ENCODE measurements around the gene TSPAN3. TPM values are rescaled to one million over a fixed set of nuclear protein-coding genes. Genes with fewer than 3 reads are reported as not detected.

The TSPAN3 gene
- total and polyA plus RNA-seq, 2 donors (not counting 3 experiments of a cell fraction or from before 2014, with no cell fraction given) = 215 to 606 TPM

GRCh38 chr15:77029166-77030047 lies 41.5 kb downstream of the TSPAN3 start:
- Histone ChIP-seq H3K9me3 (replicated peaks; ENCODE audit: control insufficient read depth, insufficient read depth, low read length) (no peaks in the 10 kb centered on the region), H3K27ac (ENCODE audit: insufficient read depth, low read depth, low read length) (no peak overlapping the region), H4K20me1 (replicated peaks; ENCODE audit: control insufficient read depth, extremely low read depth, insufficient read depth, low read length) (no peaks in the 10 kb centered on the region), H3K4me2 (ENCODE audit: insufficient read depth, low read length) (no peak overlapping the region), H3K27me3 (ENCODE audit: control insufficient read depth in 2 of 2, insufficient read depth in 2 of 2, low read length in 2 of 2) (no peaks in the 10 kb centered on the region), H3K9ac (replicated peaks; ENCODE audit: extremely low read depth, insufficient read depth, low read length) (no peak overlapping the region), H3K9me1 (replicated peaks; ENCODE audit: control insufficient read depth, extremely low read depth, insufficient read depth, low read length) (no peaks in the 10 kb centered on the region), H2AFZ (ENCODE audit: low read depth, low read length) (no peak overlapping the region), H3K36me3 (ENCODE audit: control insufficient read depth in 2 of 2, extremely low read depth in 1 of 2, insufficient read depth in 2 of 2, low read length in 2 of 2) (no peaks in the 10 kb centered on the region), H3K79me2 (ENCODE audit: control insufficient read depth, insufficient read depth, low read length) (no peaks in the 10 kb centered on the region), H3K4me3 (replicated peaks in 1 of 3; ENCODE audit: insufficient read depth in 1 of 3, low read depth in 1 of 3, low read length in 3 of 3) (no peak overlapping the region), H3K4me1 (ENCODE audit: control insufficient read depth, extremely low read depth, insufficient read depth, low read length) (peaks cover 3% of the 10 kb centered on the region)
- dilution Hi-C loops (cut with MboI; ENCODE audit: extremely low pct_ligation_motif_present, low sequenced_read_pairs) (no loop called here), intact Hi-C loops (cut with micrococcal nuclease) (no loop called here)
- no peak for TF ChIP-seq MAX (IDR thresholded peaks at IDR 0.05; ENCODE audit: insufficient read depth, insufficient read length)
- TF ChIP-seq, protein P1, sequence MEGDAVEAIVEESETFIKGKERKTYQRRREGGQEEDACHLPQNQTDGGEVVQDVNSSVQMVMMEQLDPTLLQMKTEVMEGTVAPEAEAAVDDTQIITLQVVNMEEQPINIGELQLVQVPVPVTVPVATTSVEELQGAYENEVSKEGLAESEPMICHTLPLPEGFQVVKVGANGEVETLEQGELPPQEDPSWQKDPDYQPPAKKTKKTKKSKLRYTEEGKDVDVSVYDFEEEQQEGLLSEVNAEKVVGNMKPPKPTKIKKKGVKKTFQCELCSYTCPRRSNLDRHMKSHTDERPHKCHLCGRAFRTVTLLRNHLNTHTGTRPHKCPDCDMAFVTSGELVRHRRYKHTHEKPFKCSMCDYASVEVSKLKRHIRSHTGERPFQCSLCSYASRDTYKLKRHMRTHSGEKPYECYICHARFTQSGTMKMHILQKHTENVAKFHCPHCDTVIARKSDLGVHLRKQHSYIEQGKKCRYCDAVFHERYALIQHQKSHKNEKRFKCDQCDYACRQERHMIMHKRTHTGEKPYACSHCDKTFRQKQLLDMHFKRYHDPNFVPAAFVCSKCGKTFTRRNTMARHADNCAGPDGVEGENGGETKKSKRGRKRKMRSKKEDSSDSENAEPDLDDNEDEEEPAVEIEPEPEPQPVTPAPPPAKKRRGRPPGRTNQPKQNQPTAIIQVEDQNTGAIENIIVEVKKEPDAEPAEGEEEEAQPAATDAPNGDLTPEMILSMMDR (IDR thresholded peaks at IDR 0.05; ENCODE audit: extremely low read depth in 1 of 2, insufficient read depth in 1 of 2, low read depth in 1 of 2, low read length in 2 of 2) = no peak
- no peak for TF ChIP-seq MYC (IDR thresholded peaks at IDR 0.05; ENCODE audit: low read depth, low read length)
- CTCF ChIA-PET = interaction anchor here (1.5 kb wide), 2 partner anchors 56 to 514 kb away, joined by 5 read pairs; no protein-coding TSS in a partner anchor
- DNase-seq (ENCODE audit: low read depth, low spot score) = no peak
- no TSS peak for BruUV-seq (replicated peaks)
- FAIRE-seq = no peak
- POLR2A ChIA-PET = no interaction called here

All from endothelial cell of umbilical vein (primary cell).